BLaER1 (cell line): ENCODE measurements around the gene CDV3.

Experiments
- H3K27ac ChIP-seq: shearing (Covaris generic); formaldehyde crosslinking; 2 replicates; pipeline ENCODE4 v1.8.1; 2022
- H3K27me3 ChIP-seq: shearing (Covaris generic); formaldehyde crosslinking; 2 replicates; pipeline ENCODE4 v1.8.1; 2022
- H3K36me3 ChIP-seq: shearing (Covaris generic); formaldehyde crosslinking; 2 replicates; pipeline ENCODE4 v1.8.1; 2022
- H3K4me1 ChIP-seq: shearing (Covaris generic); formaldehyde crosslinking; 2 replicates; pipeline ENCODE4 v1.8.1; 2022
- H3K4me2 ChIP-seq: shearing (Covaris generic); formaldehyde crosslinking; 2 replicates; pipeline ENCODE4 v1.8.1; 2022
- H3K4me3 ChIP-seq: shearing (Covaris generic); formaldehyde crosslinking; 2 replicates; pipeline ENCODE4 v1.8.1; 2022
- H3K9ac ChIP-seq: shearing (Covaris generic); formaldehyde crosslinking; 2 replicates; pipeline ENCODE4 v1.8.1; 2022
- H3K9me3 ChIP-seq: shearing (Covaris generic); formaldehyde crosslinking; 2 replicates; pipeline ENCODE4 v1.8.1; 2022
- H4K20me1 ChIP-seq: shearing (Covaris generic); formaldehyde crosslinking; 2 replicates; pipeline ENCODE4 v1.8.1; 2022
- Cebpa-rat ChIP-seq: shearing (Covaris generic); IDR thresholded peaks from 2 replicates; pipeline ENCODE4 v1.8.1; 2022

The CDV3 gene

DNA sequence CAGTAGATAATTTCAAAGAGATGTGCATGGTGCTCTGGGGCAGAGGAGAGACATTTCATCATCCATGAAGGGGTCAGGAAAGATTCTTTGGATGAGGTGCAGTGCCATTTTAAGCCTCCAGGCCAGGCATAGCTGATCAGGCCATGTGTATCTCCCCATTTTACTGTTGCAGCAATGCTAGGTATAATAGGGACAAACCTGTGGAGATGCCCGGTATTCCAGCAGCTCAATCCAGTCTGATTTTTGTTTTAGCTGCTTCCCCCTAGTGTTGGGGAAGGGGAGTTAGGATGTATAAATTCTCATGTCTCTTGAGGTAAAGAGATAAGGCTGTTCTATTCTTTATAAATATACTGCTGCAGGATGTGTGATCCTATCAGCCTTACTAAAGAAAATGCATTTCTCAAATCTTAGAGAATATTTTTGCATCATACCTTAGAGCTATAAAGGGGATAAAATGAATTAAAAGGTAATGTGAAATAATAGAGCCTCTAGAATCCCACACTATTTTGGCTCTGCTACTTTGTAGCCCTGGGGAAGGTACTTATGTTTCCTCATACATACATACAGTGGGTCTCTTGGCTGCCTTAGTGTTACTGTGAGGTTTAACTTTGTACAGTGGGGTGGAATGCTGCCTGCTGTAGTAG, 5.2 kb downstream of the CDV3 start:
- Histone ChIP-seq H3K9ac (no peak overlapping the region), H3K27ac (no peak overlapping the region), H3K4me1 (peaks cover 55% of the 10 kb centered on the region)

GRCh38 chr3:133583396-133583795, 9.9 kb downstream of the CDV3 start:
- Histone ChIP-seq H4K20me1 (peaks cover 98% of the 10 kb centered on the region), H3K4me1 (peaks cover 48% of the 10 kb centered on the region), H3K36me3 (peaks cover 98% of the 10 kb centered on the region), H3K27me3 (no peaks in the 10 kb centered on the region), H3K4me3 (no peak overlapping the region), H3K9me3 (no peaks in the 10 kb centered on the region), H3K9ac (no peak overlapping the region), H3K27ac (no peak overlapping the region), H3K4me2 (peak overlapping the region; percentile 19)
- no peak for TF ChIP-seq Cebpa-rat

More for the DNA sequence above, 5.2 kb downstream of the CDV3 start:
- Histone ChIP-seq H3K9me3 (no peaks in the 10 kb centered on the region), H3K4me2 (no peak overlapping the region), H4K20me1 (peaks cover 94% of the 10 kb centered on the region), H3K27me3 (no peaks in the 10 kb centered on the region), H3K36me3 (peaks cover 85% of the 10 kb centered on the region), H3K4me3 (no peak overlapping the region)
- no peak for TF ChIP-seq Cebpa-rat

GRCh38 chr3:133588035-133588434, 14.5 kb downstream of the CDV3 start:
- H3K9ac ChIP-seq, result no peak overlapping the region
- H3K4me3 ChIP-seq, result no peak overlapping the region
- H3K27me3 ChIP-seq, result no peaks in the 10 kb centered on the region
- H3K36me3 ChIP-seq, result peaks cover 67% of the 10 kb centered on the region
- TF ChIP-seq Cebpa-rat, result no peak
- H3K4me1 ChIP-seq, result peaks cover 34% of the 10 kb centered on the region
- no peak overlapping the region for H3K27ac ChIP-seq
- H3K4me2 ChIP-seq, result no peak overlapping the region
- no peaks in the 10 kb centered on the region for H3K9me3 ChIP-seq
- H4K20me1 ChIP-seq, result peaks cover 77% of the 10 kb centered on the region

GRCh38 chr3:133588784-133589465, 15.4 kb downstream of the CDV3 start:
- Histone ChIP-seq H3K27me3 (no peaks in the 10 kb centered on the region), H3K27ac (no peak overlapping the region), H3K9me3 (no peaks in the 10 kb centered on the region), H3K9ac (no peak overlapping the region), H3K4me1 (peaks cover 25% of the 10 kb centered on the region), H3K4me3 (no peak overlapping the region), H4K20me1 (peaks cover 68% of the 10 kb centered on the region), H3K4me2 (no peak overlapping the region), H3K36me3 (peaks cover 59% of the 10 kb centered on the region)
- no peak for TF ChIP-seq Cebpa-rat

DNA sequence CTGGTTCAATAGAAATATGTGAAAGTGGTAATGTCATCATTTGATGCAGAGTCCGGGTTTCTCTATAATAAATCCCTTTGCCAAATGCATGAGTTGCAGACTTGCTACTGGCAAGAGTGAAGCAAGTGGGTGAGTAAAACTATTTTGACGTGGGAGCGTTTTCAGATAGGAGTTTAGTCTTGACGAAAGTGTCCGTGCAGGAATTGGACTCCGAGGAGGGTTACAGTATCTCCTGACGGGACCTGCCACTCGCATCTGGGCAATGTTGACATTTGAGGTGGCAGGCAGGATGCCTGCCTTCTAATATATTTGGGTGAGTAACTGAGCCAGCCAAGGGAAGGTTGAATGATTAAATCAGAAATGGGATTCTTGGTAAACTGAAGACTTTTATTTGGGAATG, 16.0 kb downstream of the CDV3 start:
- peaks cover 62% of the 10 kb centered on the region for H4K20me1 ChIP-seq
- H3K27me3 ChIP-seq, result no peaks in the 10 kb centered on the region
- H3K9ac ChIP-seq, result no peak overlapping the region
- H3K36me3 ChIP-seq, result peaks cover 53% of the 10 kb centered on the region
- H3K4me2 ChIP-seq, result no peak overlapping the region
- H3K4me3 ChIP-seq, result no peak overlapping the region
- no peaks in the 10 kb centered on the region for H3K9me3 ChIP-seq
- TF ChIP-seq Cebpa-rat, result no peak
- H3K4me1 ChIP-seq, result peaks cover 20% of the 10 kb centered on the region
- H3K27ac ChIP-seq, result no peak overlapping the region

DNA sequence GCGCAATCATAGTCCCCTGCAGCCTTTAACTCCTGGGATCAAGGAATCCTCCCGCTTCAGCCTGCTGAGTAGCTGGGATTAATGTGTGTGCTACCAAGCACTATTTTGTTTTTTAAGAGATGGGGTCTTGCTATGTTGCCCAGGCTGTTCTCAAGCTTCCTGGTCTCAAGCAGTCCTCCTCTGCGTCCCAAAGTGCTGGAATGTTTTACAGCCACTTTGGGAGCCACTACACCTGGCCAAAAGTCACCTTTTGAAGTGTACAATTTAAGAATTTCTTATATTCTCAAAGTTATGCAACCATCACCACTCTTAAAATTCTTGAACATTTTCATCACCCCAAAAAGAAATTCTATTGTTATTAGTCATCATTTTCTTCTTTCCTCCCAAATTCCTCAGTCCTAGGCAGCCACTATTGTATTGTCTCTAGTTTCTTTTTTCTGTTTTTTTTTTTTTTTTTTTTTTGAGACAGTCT, 17.8 kb downstream of the CDV3 start:
- Histone ChIP-seq H3K4me2 (no peak overlapping the region), H3K4me3 (no peak overlapping the region), H3K9ac (no peak overlapping the region), H3K36me3 (peaks cover 35% of the 10 kb centered on the region), H3K27me3 (no peaks in the 10 kb centered on the region), H3K27ac (no peak overlapping the region), H3K4me1 (peaks cover 6% of the 10 kb centered on the region), H3K9me3 (no peaks in the 10 kb centered on the region), H4K20me1 (peaks cover 44% of the 10 kb centered on the region)
- TF ChIP-seq Cebpa-rat, result no peak

DNA sequence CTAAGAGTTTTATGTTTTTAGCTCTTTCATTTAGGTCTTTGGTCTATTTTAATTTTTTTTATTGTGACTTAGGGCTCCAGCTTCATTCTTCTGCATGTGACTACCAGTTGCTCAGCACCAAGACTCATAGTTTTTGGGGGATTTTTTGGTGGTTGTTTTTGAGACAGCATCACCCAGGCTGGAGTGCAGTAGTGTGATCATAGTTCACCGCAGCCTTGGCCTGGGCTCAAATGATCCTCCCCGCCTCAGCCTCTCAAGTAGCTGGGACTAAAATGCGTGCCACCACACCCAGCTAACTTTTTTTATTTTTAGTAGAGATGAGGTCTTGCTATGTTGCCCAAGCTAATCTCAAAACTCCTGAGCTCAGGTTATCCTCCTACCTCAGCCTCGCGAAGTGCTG, 19.4 kb downstream of the CDV3 start:
- Histone ChIP-seq H3K36me3 (peaks cover 26% of the 10 kb centered on the region), H3K4me3 (no peak overlapping the region), H3K9me3 (no peaks in the 10 kb centered on the region), H3K27ac (no peak overlapping the region), H4K20me1 (peaks cover 29% of the 10 kb centered on the region), H3K4me1 (no peaks in the 10 kb centered on the region), H3K4me2 (no peak overlapping the region), H3K27me3 (no peaks in the 10 kb centered on the region), H3K9ac (no peak overlapping the region)
- no peak for TF ChIP-seq Cebpa-rat

DNA sequence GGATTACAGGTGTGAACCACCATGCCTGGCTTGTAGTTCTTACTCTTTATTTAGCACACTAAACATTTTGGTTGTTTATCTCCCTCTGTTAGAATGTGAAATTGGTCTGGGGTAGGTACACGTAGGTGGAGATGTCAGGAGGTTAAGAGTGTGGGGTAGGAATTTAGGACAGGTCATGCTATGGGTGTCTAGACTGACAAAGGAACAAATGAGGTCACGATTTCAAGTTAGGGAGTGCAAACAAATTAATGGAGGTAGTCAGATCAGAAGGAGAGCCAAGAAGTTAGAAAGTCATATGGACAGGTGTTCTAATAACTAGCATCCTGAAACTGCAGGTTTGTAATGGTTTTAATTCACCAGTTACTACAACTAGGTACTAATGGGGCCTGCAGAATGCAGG, 19.8 kb downstream of the CDV3 start:
- no peaks in the 10 kb centered on the region for H3K9me3 ChIP-seq
- H3K36me3 ChIP-seq, result peaks cover 26% of the 10 kb centered on the region
- H4K20me1 ChIP-seq, result peaks cover 25% of the 10 kb centered on the region
- no peak overlapping the region for H3K4me2 ChIP-seq
- H3K9ac ChIP-seq, result no peak overlapping the region
- TF ChIP-seq Cebpa-rat, result no peak
- H3K27me3 ChIP-seq, result no peaks in the 10 kb centered on the region
- H3K4me1 ChIP-seq, result no peaks in the 10 kb centered on the region
- H3K4me3 ChIP-seq, result no peak overlapping the region
- no peak overlapping the region for H3K27ac ChIP-seq

DNA sequence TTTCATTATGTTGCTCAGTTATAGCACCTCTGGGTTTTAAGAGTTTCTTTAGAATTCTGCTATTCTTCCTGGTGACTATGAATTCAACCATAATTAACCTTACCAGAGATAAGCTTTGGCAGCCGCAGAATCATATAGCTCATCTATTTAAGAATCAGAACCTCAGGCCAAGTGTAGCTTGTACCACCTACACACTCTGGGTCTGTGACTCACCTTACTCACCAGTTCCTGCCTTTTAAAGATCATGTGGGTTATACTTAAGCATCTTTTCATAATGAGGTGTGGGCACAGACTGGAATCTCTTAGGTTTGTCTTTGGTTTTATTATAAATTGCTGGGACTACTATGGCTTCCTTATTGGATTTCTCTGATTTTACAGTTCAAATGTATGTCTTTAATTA, 21.9 kb downstream of the CDV3 start:
- Histone ChIP-seq H3K27me3 (no peaks in the 10 kb centered on the region), H3K36me3 (peaks cover 23% of the 10 kb centered on the region), H3K27ac (no peak overlapping the region), H3K4me2 (no peak overlapping the region), H3K4me1 (no peaks in the 10 kb centered on the region), H3K9ac (no peak overlapping the region), H3K9me3 (no peaks in the 10 kb centered on the region), H4K20me1 (peaks cover 4% of the 10 kb centered on the region), H3K4me3 (no peak overlapping the region)
- TF ChIP-seq Cebpa-rat, result no peak

- Histone ChIP-seq H3K27me3 (no peaks in the 10 kb centered on the region), H3K4me3 (no peak overlapping the region), H3K9ac (no peak overlapping the region), H4K20me1 (no peaks in the 10 kb centered on the region), H3K4me2 (no peak overlapping the region), H3K4me1 (no peaks in the 10 kb centered on the region), H3K27ac (no peak overlapping the region), H3K36me3 (peaks cover 54% of the 10 kb centered on the region), H3K9me3 (no peaks in the 10 kb centered on the region)
- TF ChIP-seq Cebpa-rat, result no peak
Observed at GRCh38 chr3:133598405-133598804, 24.9 kb downstream of the CDV3 start.
